Mesendoderm (in vitro differentiated cells): ENCODE measurements around the gene ZNHIT3.

Experiments used
- DNase-seq: peaks from one replicate; pipeline ENCODE4 v3.0.0; 2013
- H2AK5ac ChIP-seq: 2 replicates; pipeline ENCODE4 v1.6.1; 2013; ENCODE audit warnings: low read length, inconsistent platforms
- H2BK120ac ChIP-seq: 2 replicates; pipeline ENCODE4 v1.6.1; 2013; ENCODE audit warnings: low read depth, mild to moderate bottlenecking, low read length, moderate library complexity, mixed read lengths
- H2BK15ac ChIP-seq: replicated peaks from 2 replicates; pipeline ENCODE4 v1.6.1; 2013; ENCODE audit warnings: low read depth, mild to moderate bottlenecking, moderate library complexity
- H2BK5ac ChIP-seq: 2 replicates; pipeline ENCODE4 v1.6.1; 2013; ENCODE audit warnings: low read length, inconsistent platforms
- H3K18ac ChIP-seq: 2 replicates; pipeline ENCODE4 v1.6.1; 2013; ENCODE audit warnings: mild to moderate bottlenecking, low read length, mixed read lengths
- H3K23ac ChIP-seq: one replicate; pipeline ENCODE4 v1.6.1; 2013; ENCODE audit warnings: low read length
- H3K27ac ChIP-seq: 2 replicates; pipeline ENCODE4 v1.5.1; 2013; ENCODE audit warnings: low read depth, mild to moderate bottlenecking, inconsistent platforms, low read length, moderate library complexity
- H3K27me3 ChIP-seq: 2 replicates; pipeline ENCODE4 v1.6.1; 2013; ENCODE audit warnings: low read length, control low read depth, mild to moderate bottlenecking, inconsistent platforms; ENCODE audit not compliant: insufficient read depth, poor library complexity
- H3K36me3 ChIP-seq: 2 replicates; pipeline ENCODE4 v1.6.1; 2013; ENCODE audit warnings: low read length, inconsistent platforms; ENCODE audit not compliant: control insufficient read depth, insufficient read depth
- H3K4ac ChIP-seq: one replicate; pipeline ENCODE4 v1.6.1; 2013; ENCODE audit warnings: low read depth, mild to moderate bottlenecking, low read length, moderate library complexity
- H3K4me1 ChIP-seq: 2 replicates; pipeline ENCODE4 v1.6.1; 2013; ENCODE audit warnings: low read depth, low read length, inconsistent platforms; ENCODE audit not compliant: control insufficient read depth
- H3K4me2 ChIP-seq: 2 replicates; pipeline ENCODE4 v1.6.1; 2013; ENCODE audit warnings: low read length
- H3K4me3 ChIP-seq: 2 replicates; pipeline ENCODE4 v1.5.1; 2013; ENCODE audit warnings: mild to moderate bottlenecking, low read length
- H3K56ac ChIP-seq: one replicate; pipeline ENCODE4 v1.6.1; 2013; ENCODE audit warnings: low read length
- H3K79me1 ChIP-seq: 2 replicates; pipeline ENCODE4 v1.6.1; 2013; ENCODE audit warnings: low read length, inconsistent platforms
- H3K79me2 ChIP-seq: 2 replicates; pipeline ENCODE4 v1.6.1; 2013; ENCODE audit warnings: mild to moderate bottlenecking, low read length; ENCODE audit not compliant: control insufficient read depth, insufficient read depth
- H3K9ac ChIP-seq: 2 replicates; pipeline ENCODE4 v1.6.1; 2013; ENCODE audit warnings: low read length, inconsistent platforms
- H4K5ac ChIP-seq: one replicate; pipeline ENCODE4 v1.6.1; 2013; ENCODE audit warnings: low read length
- H4K8ac ChIP-seq: one replicate; pipeline ENCODE4 v1.6.1; 2013; ENCODE audit warnings: low read depth, mild to moderate bottlenecking, control low read depth, low read length, moderate library complexity
- WGBS: extraction: QIAGEN DNeasy Blood & Tissue Kit; methylation state at CpG from one replicate; pipeline ENCODE4 v1.1.7; 2013; ENCODE audit warnings: low lambda C conversion rate, missing lambda C conversion rate; ENCODE audit not compliant: insufficient coverage; ENCODE audit errors: extremely low coverage; 5-methylcytosine and 5-hydroxymethylcytosine counted together

ZNHIT3 gene

GRCh38 chr17:36496018-36496789, 9.7 kb downstream of the ZNHIT3 start:
- H2BK120ac ChIP-seq, result no peak overlapping the region
- H2BK5ac ChIP-seq, result no peak overlapping the region
- H3K4me3 ChIP-seq, result no peak overlapping the region
- no peak overlapping the region for H3K23ac ChIP-seq
- H3K4me1 ChIP-seq, result no peaks in the 10 kb centered on the region
- no peaks in the 10 kb centered on the region for H3K27me3 ChIP-seq
- no peak overlapping the region for H3K4me2 ChIP-seq
- peaks cover 14% of the 10 kb centered on the region for H3K36me3 ChIP-seq
- peak overlapping the region; percentile 7 for H3K27ac ChIP-seq
- no peak overlapping the region for H3K9ac ChIP-seq
- H3K79me2 ChIP-seq, result no peaks in the 10 kb centered on the region
- H4K8ac ChIP-seq, result no peak overlapping the region
- no peak overlapping the region for H2BK15ac ChIP-seq
- peaks cover 6% of the 10 kb centered on the region for H3K79me1 ChIP-seq
- H3K56ac ChIP-seq, result no peak overlapping the region
- H2AK5ac ChIP-seq, result no peak overlapping the region
- no CpG with 5 or more reads among the region's 9 CpGs for WGBS
- DNase-seq, result peak; percentile 73
- H3K4ac ChIP-seq, result no peak overlapping the region
- no peak overlapping the region for H3K18ac ChIP-seq
- no peak overlapping the region for H4K5ac ChIP-seq

- no peak overlapping the region for H3K4me2 ChIP-seq
- H2BK120ac ChIP-seq, result no peak overlapping the region
- no peak overlapping the region for H3K4ac ChIP-seq
- no peak overlapping the region for H3K4me3 ChIP-seq
- peaks cover 15% of the 10 kb centered on the region for H3K36me3 ChIP-seq
- H3K9ac ChIP-seq, result no peak overlapping the region
- no peak overlapping the region for H2BK15ac ChIP-seq
- H2BK5ac ChIP-seq, result no peak overlapping the region
- no CpG with 5 or more reads among the region's 9 CpGs for WGBS
- no peaks in the 10 kb centered on the region for H3K27me3 ChIP-seq
- no peaks in the 10 kb centered on the region for H3K79me2 ChIP-seq
- no peak overlapping the region for H3K27ac ChIP-seq
- no peak overlapping the region for H4K5ac ChIP-seq
- DNase-seq, result no peak
- H3K18ac ChIP-seq, result no peak overlapping the region
- H3K56ac ChIP-seq, result no peak overlapping the region
- H3K79me1 ChIP-seq, result no peaks in the 10 kb centered on the region
- no peak overlapping the region for H3K23ac ChIP-seq
- H4K8ac ChIP-seq, result no peak overlapping the region
- no peak overlapping the region for H2AK5ac ChIP-seq
- H3K4me1 ChIP-seq, result no peaks in the 10 kb centered on the region
These were observed 11.7 kb downstream of the ZNHIT3 start for GRCh38 chr17:36498155-36498554.

GRCh38 chr17:36498560-36499300, 12.2 kb downstream of the ZNHIT3 start:
- no CpG with 5 or more reads among the region's 7 CpGs for WGBS

GRCh38 chr17:36500745-36501225, 14.3 kb downstream of the ZNHIT3 start:
- no peak overlapping the region for H3K56ac ChIP-seq
- H3K4ac ChIP-seq, result no peak overlapping the region
- H3K27me3 ChIP-seq, result no peaks in the 10 kb centered on the region
- no peak overlapping the region for H3K23ac ChIP-seq
- H3K4me3 ChIP-seq, result no peak overlapping the region
- no peak overlapping the region for H2BK15ac ChIP-seq
- H4K8ac ChIP-seq, result no peak overlapping the region
- no peak overlapping the region for H3K4me2 ChIP-seq
- no peak overlapping the region for H2AK5ac ChIP-seq
- WGBS, result no CpG with 5 or more reads among the region's 15 CpGs
- no peak overlapping the region for H2BK5ac ChIP-seq
- no peak for DNase-seq
- peaks cover 24% of the 10 kb centered on the region for H3K36me3 ChIP-seq
- H3K4me1 ChIP-seq, result no peaks in the 10 kb centered on the region
- no peak overlapping the region for H3K27ac ChIP-seq
- H4K5ac ChIP-seq, result no peak overlapping the region
- no peak overlapping the region for H3K18ac ChIP-seq
- no peak overlapping the region for H2BK120ac ChIP-seq
- H3K79me2 ChIP-seq, result no peaks in the 10 kb centered on the region
- no peaks in the 10 kb centered on the region for H3K79me1 ChIP-seq
- no peak overlapping the region for H3K9ac ChIP-seq

More at GRCh38 chr17:36498560-36499300, 12.2 kb downstream of the ZNHIT3 start:
- H4K8ac ChIP-seq, result no peak overlapping the region
- H2AK5ac ChIP-seq, result no peak overlapping the region
- H3K79me1 ChIP-seq, result no peaks in the 10 kb centered on the region
- no peak overlapping the region for H3K4me3 ChIP-seq
- H3K56ac ChIP-seq, result no peak overlapping the region
- H3K27ac ChIP-seq, result no peak overlapping the region
- H2BK15ac ChIP-seq, result no peak overlapping the region
- peaks cover 20% of the 10 kb centered on the region for H3K36me3 ChIP-seq
- H3K27me3 ChIP-seq, result no peaks in the 10 kb centered on the region
- H2BK5ac ChIP-seq, result no peak overlapping the region
- no peak overlapping the region for H3K4me2 ChIP-seq
- no peak overlapping the region for H2BK120ac ChIP-seq
- H3K9ac ChIP-seq, result no peak overlapping the region
- no peak overlapping the region for H4K5ac ChIP-seq
- no peak overlapping the region for H3K23ac ChIP-seq
- DNase-seq, result no peak
- H3K4ac ChIP-seq, result no peak overlapping the region
- H3K4me1 ChIP-seq, result no peaks in the 10 kb centered on the region
- no peaks in the 10 kb centered on the region for H3K79me2 ChIP-seq
- H3K18ac ChIP-seq, result no peak overlapping the region

- H3K4me1 ChIP-seq, result no peaks in the 10 kb centered on the region
- DNase-seq, result no peak
- no peak overlapping the region for H3K4ac ChIP-seq
- H3K27me3 ChIP-seq, result no peaks in the 10 kb centered on the region
- WGBS, result no CpG with 5 or more reads among the region's 3 CpGs
- no peak overlapping the region for H3K18ac ChIP-seq
- H3K36me3 ChIP-seq, result peaks cover 28% of the 10 kb centered on the region
- no peak overlapping the region for H3K23ac ChIP-seq
- H3K27ac ChIP-seq, result no peak overlapping the region
- no peak overlapping the region for H2BK120ac ChIP-seq
- H3K56ac ChIP-seq, result no peak overlapping the region
- no peak overlapping the region for H3K4me2 ChIP-seq
- no peak overlapping the region for H3K9ac ChIP-seq
- no peak overlapping the region for H2BK5ac ChIP-seq
- no peaks in the 10 kb centered on the region for H3K79me1 ChIP-seq
- H3K4me3 ChIP-seq, result no peak overlapping the region
- no peak overlapping the region for H2AK5ac ChIP-seq
- no peak overlapping the region for H2BK15ac ChIP-seq
- H4K5ac ChIP-seq, result no peak overlapping the region
- H3K79me2 ChIP-seq, result no peaks in the 10 kb centered on the region
- no peak overlapping the region for H4K8ac ChIP-seq
These were observed 14.9 kb downstream of the ZNHIT3 start for GRCh38 chr17:36501351-36501750.
